NCI-H1048 (cell line): Measurements from ENCODE around the gene TUBAL3.
"Not testable (repeated sequence)": the region's sequence is repeated elsewhere in the genome, so short reads cannot be mapped to it uniquely, and the experiment has no call there.

ENCODE experiments used
- DNase-seq: peaks from one replicate; lab custom pipeline; 2025; lab: John Stamatoyannopoulos, UW

TUBAL3 gene

DNA sequence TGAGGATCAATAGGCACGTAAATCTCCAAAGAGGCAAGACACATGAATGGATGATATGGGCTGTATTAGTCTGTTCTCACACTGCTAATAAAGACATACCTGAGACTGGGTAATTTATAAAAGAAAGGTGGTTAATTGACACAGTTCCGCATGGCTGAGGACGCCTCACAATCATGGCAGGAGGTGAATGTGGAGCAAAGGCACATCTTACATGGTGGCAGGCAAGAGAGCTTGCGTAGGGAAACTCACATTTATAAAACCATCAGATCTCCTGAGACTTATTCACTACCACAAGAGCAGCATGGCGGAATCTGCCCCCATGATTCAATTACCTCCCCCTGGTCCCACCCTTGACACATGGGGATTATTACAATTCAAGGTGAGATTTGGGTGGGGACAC, 25.4 kb downstream of the TUBAL3 start:
- not testable (repeated sequence) for DNase-seq

DNA sequence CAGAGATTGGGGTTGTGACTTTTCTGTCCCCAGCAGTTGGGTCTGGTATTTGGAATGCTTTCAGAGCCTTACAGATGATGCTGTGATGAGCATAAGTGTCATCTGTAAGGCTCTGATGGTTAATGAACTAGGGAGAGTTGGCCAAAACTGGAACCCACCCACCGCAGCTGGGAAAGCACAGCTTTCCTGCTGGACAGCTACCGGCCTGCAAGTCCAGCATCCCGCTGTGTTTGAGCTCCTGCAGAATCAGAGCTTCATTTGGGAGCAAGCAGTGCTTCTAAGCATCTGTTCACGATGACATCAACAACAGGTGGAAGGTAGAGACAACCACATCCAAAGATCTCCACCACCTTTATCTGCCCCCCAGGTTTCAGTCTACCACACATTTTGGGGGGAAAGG, 28.2 kb downstream of the TUBAL3 start:
- DNase-seq = no peak

DNA sequence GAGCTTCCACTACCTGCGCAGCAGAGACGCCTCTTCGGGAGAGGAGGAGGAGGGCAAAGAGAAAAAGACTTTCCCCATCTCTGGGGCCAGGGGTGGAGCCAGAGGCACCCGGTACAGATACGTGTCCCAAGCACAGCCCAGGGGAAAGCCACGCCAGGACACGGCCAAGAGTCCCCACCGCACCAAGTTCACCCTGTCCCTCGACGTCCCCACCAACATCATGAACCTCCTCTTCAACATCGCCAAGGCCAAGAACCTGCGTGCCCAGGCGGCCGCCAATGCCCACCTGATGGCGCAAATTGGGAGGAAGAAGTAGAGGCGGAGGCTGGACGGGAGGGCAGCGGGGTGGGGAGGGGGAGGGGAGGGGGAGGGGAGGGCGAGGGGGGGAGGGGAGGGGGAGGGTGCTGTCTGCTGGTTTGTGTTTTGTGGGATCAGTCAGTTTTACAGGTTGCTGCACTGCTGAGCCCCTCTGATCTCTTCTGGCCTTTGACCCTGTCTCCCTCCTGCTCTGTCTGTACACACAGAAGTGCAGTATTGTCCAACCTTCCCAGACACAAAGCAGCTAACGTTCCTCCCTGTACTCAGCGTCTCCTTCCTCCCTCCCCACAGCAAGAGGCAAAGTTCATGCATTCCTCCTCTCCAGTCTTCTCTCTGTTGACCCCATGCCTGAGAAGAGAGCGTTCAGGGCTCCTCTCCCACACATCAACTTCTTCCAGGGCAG, 30.6 kb downstream of the TUBAL3 start:
- DNase-seq = no peak

DNA sequence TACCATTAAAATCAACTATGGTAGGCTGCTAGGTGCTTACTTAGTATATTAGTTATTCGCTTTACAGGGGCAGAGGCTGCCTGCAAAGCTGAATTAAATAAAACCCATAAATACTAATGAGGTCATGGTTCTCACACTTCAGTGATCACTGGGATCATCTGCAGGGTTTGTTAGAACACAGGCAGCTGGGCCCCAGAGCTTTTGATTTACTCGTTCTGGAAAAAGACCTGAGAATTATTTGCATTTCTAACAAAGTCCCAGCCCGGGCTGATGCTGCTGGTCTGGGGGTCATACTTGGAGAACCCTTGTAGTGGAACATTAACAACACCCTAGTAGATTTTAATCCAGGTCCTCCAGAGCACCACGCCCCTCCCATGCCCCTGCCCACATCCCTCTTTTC, 31.3 kb downstream of the TUBAL3 start:
- DNase-seq = no peak

DNA sequence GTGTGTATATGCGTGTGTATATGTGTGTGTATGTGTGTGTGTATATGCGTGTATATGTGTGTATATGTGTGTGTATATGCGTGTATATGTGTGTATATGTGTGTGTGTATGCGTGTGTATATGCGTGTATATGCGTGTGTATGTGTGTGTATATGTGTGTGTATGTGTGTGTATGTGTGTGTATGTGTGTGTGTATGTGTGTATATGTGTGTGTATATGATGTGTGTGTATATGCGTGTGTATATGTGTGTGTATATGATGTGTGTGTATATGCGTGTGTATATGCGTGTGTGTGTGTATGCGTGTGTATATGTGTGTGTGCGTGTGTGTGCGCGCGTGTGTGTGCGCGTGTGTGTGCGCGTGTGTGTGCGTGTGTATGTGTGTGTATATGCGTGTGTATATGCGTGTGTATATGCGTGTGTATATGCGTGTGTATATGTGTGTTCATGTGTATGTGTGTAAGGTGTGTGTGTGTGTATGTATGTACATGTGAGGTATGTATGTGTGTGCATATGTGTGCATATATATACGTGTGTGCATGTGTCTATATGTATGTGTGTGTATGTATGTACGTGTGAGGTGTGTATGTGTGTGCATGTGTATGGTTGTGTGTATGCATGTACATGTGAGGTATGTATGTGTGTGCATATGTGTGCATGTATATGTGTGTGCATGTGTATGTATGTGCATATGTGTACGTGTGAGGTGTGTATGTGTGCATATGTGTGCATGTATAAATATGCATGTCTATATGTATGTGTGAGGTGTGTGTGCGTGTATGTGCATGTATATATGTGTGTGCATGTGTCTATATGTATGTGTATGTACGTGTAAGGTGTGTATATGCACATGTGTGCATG, 33.9 kb downstream of the TUBAL3 start:
- DNase-seq = no peak

DNA sequence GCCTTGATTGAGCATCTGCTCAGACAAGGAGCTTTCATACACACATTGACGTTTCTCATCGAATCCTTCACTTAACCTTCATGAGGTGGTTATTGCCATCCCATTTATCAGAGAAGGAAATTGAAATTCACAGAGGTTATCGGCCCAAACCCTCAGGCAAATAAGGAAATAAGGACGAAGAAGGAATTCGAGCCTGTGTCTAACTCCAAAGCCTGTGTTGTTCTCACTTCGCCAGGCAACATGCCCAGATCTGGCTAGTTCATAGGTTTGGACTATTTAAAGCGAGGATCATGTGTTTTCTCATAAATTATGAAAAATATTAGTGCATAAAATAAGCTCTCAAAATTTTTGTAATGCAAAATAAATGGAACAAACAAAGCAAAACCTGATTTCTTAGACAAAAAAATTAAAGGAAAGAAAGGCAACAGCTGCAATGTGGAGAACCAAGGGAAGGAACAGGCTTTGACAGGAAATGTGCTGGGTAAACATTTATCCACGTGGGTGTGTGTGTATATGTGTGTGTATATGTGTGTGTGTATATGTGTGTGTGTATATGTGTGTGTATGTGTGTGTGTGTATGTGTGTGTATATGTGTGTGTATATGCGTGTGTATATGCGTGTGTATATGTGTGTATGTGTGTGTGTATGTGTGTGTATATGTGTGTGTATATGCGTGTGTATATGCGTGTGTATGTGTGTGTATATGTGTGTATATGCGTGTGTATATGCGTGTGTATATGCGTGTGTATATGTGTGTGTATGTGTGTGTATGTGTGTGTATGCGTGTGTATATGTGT, 35.1 kb downstream of the TUBAL3 start:
- no peak for DNase-seq

DNA sequence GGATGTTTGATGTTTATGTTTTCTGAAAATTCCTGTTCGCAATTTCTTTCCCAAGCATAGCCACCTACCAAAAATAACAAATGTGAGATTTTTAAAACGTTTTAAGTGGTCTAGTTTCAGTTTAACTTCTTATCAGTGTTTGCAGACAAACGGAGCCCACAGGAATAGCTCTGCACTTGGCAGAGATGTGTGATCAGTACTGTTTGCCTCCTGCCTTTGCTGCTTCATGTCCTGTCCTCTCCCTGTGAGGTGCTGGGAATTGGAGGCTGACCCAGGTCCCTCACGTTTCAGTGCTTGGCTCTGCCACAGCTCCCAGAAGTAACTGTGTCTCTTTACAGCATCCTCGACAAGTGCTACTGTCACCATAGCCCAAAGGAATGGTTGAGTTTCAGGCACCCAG, 38.7 kb downstream of the TUBAL3 start:
- DNase-seq = no peak

DNA sequence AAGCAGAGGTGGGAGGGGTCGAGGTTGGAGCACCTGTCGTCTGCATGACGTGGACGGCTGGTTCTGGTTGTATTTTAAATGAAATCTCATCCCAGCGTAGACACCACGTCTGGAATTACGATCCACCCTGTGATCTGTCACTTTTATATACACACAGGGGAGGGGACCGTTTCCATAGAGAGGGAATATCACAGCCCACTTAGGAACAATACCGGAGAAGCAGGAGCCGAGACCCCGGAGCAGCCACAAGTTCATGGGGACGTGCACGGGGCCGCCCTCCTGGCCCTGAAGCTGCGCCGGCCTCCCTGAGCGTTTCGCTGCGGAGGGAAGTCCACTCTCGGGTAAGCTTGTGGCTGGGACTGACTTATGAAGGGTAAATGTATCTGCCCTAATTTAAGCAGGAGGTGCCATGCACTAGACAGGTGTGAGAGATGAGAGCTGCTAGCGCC, 39.7 kb downstream of the TUBAL3 start, which contains the start of gene UCN3:
Gene UCN3, plus strand, starts transcription at position 77 of the 449 bp plus-strand sequence. CDS start 8,755 bp downstream, outside the sequence.
- no peak for DNase-seq

DNA sequence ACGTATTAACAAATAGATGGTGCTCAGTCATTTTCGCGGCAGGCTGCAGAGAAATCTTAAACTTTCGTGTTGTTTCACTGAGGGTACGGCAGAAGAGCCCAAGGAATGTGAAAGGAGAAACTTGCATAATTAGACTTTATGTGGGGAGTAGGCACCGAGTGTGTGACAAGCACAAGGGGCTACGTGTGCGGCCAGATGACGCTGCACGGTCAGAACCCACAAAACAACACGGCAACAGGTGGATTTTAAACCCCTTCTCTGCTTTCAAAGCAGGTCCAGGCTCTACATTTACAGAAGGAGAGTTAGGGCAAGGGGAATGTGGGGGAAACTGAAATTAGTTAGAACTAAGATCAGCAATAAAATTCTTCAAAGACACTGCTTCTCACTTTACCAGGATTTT, 40.3 kb downstream of the TUBAL3 start:
- no peak for DNase-seq

DNA sequence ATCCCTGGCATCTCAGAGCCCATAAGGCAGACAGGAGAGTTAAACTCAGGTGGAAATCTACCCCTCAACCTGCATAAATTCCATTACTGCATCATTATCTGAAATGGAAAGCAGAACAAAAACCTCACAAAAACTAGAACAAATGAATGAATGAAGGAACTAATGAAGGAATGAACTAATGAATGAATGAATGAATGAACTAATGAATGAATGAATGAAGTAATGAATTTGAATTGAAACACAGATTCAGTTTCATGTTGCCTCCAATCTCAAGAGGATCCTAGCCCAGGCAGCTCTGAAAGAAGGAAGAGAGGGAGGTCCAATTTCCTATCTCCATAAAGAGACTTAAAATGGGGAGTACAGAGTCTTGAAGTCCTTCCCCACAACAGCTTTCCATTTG, 41.8 kb downstream of the TUBAL3 start:
- DNase-seq = no peak

DNA sequence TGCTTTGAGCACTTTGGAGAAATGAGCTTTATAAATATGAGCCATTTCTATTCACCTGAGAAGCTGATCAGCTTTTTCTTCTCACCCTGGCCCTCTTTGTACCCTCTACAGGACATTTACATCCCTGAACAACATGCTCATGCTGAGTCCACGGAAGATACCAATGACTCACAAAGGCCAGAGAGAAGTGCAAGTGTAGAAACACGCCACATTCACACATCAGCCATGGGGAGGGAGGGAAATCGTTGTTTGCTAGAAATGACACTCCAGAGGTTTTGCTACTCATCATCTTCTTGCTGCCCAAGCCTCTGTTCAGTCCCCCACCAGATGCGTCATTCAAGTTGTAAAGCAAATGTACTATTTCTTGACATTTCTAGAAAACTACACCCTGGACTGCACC, 42.7 kb downstream of the TUBAL3 start:
- DNase-seq = no peak

DNA sequence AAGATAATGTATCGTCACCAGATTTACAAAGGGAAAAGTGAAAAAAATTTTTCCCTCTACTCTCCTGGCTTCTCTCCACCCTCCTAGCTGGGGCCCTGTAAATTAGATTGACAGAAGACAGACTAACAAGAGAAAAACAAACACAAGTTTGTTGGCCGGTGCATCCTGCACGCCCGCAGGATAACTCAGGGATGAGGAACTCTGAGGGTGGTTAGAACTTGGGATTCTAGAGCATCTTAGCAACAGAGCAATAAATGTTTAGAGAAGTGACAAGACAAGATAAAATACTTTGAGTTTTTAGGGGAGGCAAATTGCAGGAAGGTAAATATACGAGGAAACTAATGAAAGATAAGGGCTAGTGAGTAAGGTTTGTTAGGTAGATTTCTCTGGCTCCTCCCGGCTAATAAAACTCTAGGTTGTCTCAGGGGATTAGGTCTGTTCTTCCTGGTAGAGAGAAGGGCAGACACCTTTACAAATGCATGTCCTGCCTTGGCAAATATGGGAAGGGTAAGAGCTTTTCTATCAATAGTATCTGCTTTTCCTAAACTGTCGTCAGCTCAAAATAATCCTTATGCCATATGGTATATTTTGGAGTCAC, 44.2 kb downstream of the TUBAL3 start:
- DNase-seq = no peak

DNA sequence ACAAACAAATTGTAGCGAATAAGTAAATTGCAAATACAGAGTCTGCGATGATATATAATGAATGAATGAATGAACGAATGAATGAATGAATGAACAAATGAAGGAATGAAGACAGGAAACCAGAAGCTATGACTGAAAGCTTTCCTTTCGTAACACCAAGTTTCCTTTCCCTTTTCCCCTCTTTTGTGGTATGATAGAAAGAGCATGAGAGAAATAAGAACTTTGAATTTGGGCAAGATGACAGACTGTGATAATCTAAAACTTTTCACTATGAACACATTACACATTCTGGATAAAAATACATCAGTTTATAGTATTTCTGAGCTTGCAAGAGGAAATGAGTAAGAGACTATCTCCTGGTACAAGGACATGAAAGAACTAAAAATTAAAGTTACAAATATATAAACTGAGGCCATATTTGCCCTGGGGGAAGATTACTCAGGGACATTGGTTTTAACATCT, 48.3 kb downstream of the TUBAL3 start:
- DNase-seq = no peak

DNA sequence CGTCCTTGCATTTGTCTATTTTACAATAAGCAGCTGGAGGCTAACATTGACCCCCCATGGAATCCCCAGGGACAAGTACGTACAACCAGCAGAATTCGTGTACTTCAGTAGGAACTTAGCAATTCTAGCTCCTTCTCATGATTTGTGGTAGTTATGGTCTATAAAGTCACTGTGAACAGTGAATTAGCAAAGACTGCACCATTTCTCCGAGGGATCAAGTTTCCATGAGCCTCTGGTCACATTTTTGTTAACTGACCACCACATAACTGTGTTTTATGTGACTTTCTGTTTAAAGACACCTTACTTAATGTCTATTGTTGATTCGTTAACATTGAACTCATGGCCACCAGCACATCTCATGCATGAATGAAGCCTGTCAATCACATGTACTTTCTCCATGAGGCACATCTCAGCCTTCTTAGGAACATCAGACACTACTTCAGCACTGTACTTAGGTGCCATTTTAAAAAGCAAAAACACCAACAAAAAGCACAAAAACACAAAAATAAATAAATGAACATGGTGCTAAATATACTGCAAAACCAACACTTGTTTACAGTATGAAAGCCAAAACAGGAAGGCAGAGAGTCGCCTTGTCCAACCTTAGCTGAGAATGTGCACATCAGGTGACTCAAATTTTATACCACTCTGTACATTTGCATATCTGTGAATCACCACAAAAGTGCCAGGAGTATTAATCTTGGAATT, 48.9 kb downstream of the TUBAL3 start:
- no peak for DNase-seq

DNA sequence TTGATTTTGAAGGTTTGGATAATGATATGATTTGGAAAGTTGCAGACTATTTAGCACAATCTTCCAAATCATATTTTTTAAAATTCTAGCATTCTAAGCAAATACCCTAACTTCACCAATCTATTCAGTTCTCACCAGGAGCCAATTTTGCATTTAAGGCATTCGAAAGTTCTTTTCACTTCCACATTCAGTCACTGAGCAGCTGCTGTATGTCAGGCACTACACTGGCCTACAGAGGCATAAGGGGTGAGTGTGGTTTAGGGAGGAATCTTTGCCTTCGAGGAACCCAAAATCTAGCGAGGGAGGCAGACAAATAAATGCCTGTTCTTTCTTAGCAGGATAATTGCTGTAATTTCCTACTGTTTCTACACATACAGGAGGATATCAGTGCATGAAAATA, 50.6 kb downstream of the TUBAL3 start:
- no peak for DNase-seq

DNA sequence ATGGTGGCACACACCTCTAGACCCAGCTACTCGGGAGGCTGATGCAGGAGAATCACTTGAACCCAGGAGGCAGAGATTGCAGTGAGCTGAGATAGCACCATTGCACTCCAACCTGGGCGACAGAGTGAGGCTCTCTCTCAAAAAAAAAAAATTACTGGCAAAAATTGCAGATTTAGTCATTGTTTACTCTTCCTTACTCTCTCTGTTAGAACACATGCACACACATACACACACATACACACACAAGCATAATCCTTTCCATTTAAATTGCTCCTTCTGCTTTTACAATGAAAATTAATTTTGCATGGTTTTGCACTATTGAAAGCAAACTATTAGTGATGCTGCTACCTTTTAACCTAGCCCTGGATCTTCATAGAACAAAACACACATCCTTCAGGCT, 55.3 kb downstream of the TUBAL3 start:
- DNase-seq = no peak

DNA sequence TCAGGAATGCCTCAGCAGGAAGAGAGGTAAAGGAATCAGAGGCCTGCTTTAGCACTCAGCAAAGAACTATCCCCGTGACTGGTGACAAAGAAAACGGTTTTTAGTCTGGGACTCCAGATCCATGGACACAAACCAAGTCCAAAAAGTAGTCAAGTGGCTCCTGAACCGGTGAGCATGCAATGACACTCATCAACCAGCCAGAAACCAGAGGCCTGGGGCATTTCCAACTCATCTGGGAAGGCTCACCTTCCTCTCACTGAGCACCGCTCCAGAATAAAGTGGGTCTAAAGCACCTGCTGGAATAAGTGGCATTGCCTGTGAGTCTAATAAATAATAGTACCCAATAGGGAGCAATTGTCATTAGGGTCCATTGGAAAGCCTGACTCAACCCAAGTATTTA, 57.7 kb downstream of the TUBAL3 start:
- no peak for DNase-seq

DNA sequence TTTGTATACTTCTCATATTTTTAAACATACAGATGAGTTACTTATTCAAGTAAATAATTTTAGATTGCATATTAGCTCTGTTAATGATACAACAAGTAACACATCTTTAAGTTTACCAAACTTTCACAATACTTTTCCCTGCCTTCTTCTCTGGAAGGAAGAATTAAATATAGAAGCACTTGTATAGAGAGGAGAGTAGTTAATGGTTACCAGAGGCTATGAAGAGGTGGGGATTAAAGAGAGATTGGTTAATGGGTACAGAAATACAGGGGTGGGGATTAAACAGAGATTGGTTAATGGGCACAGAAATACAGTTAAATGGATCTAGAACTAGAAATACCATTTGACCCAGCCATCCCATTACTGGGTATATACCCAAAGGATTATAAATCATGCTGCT, 59.9 kb downstream of the TUBAL3 start:
- DNase-seq = no peak

DNA sequence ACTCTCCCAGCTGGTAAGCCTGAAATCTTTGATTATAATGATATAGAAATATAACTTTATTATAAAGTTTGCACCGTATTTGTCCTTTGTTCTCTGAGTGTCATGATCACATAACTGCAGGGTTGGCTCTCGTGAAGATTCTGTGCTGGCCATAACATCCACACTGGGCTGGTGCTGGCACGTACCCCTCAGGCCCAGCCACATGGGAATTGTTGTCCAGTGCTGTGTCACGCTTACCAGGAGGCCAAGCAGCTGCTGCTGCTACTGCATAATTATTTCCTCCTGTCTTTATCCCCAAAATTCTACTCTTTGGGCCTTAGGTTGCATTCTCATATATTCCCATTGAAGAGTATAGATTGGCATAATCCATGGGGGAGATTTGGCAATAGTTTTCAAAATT, 60.6 kb downstream of the TUBAL3 start:
- DNase-seq = no peak

DNA sequence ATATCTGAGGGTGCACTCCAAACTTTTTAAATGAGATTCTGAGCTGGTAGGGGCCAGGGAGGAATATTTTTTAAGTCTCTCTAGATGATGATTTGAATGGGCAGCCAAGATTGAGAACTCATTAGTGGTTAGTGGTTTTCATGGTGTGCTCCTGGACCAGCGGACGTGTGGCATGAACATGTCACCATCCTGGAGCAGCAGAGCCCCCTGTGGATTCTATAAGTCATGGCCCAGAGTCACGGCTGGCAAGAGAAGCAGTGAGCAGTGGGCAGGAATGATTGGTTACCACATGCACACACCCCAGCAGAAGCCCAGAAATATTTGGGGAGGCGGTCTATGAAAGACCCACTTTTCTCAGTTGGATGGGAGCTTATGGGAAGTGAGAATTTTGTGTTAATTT, 61.1 kb downstream of the TUBAL3 start:
- no peak for DNase-seq
